Bronchial epithelial cell (primary cell): Measurements from ENCODE around the gene CIZ1. TPM values are rescaled to one million over a fixed set of nuclear protein-coding genes. Genes with fewer than 3 reads are reported as not detected.
"Not testable (repeated sequence)": the region's sequence is repeated elsewhere in the genome, so short reads cannot be mapped to it uniquely, and the experiment has no call there.

Experiments used
- DNase-seq: peaks from one replicate; pipeline ENCODE4 v3.0.0-alpha.2; 2010; ENCODE audit warnings: low read depth
- FAIRE-seq: peaks from 2 replicates; lab custom pipeline; 2011; peaks lifted over from hg19 to GRCh38; lab: Jason Lieb, UNC
- H3K27me3 ChIP-seq: 2 replicates; pipeline ENCODE4 v1.5.1; 2011; ENCODE audit warnings: low read length; ENCODE audit not compliant: control insufficient read depth, insufficient read depth
- H3K36me3 ChIP-seq: 2 replicates; pipeline ENCODE4 v1.5.1; 2011; ENCODE audit warnings: low read length; ENCODE audit not compliant: control insufficient read depth, insufficient read depth
- H3K4me3 ChIP-seq: 2 replicates; pipeline ENCODE4 v1.5.1; 2011; ENCODE audit warnings: mild to moderate bottlenecking, low read depth, low read length, control low read depth
- CTCF ChIP-seq: IDR thresholded peaks from 2 replicates; pipeline ENCODE4 v1.5.1; 2011; ENCODE audit warnings: mild to moderate bottlenecking, moderate library complexity, low read length, control low read depth, inconsistent platforms; ENCODE audit not compliant: insufficient read depth, severe bottlenecking
- total RNA-seq: library from RNA; depleted of rRNA; stranded (reverse); fragments of >200 nt; gene quantifications from 2 replicates; pipeline ENCODE4 v1.2.1, GENCODE V29; 2014

Gene CIZ1
- total RNA-seq, 1 donor from 2014 or later = 15.0 TPM

- TF ChIP-seq CTCF = no peak
- FAIRE-seq = no peak
Observed at GRCh38 chr9:128185979-128186965, 5.1 kb downstream of the CIZ1 start.

DNA sequence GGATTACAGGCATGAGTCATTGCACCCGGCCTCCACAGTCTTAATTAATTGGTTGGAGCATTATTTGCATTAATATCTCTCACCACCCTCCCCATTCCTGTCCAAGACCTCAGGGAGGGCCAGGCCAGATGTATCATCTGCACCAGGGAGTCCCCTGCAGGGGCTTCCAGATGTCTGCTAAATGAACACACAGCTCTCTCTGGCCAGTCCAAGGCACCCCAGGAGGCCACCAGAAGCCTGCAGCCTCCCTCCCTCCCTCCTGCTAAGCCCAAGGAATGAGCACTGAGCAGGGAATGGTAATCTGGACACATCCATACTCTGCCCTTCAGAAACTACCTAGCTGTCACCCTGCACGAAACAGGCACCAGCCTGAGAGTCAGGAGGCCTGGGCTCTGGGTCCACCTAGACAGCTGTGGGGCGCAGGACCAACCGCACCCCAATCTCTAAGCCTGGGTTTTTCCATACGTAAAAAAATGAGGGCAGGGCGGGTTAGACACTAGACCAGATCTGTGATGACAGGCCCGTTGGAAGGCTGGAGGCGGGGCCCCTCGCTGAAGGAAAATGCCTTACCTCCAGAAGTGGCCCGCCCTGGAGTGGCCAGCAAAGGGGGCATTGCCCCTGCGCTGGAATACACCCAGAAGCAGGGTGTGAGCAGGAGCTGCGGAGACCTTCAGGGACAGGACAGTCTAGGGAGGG lies 8.3 kb downstream of the CIZ1 start:
- no peak for TF ChIP-seq CTCF
- FAIRE-seq = no peak
- DNase-seq = no peak

More at GRCh38 chr9:128185979-128186965, 5.1 kb downstream of the CIZ1 start:
- Histone ChIP-seq H3K36me3 (peaks cover 20% of the 10 kb centered on the region), H3K4me3 (no peak overlapping the region), H3K27me3 (no peaks in the 10 kb centered on the region)
- no peak for DNase-seq

DNA sequence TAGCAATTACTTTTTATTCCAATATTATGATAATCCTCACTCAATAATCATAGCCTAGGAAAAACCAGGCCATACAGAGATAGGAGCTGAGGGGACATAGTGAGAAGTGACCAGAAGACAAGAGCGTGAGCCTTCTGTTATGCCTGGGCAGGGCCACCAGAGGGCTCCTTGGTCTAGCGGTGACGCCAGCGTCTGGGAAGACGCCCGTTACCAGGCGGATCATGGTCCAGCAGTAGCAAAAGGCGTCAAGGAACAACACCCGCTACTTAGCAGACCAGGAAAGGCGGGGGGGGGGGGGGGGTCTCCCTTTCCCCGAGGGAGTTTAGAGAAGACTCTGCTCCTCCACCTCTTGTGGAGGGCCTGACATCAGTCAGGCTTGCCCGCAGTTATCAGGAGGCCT lies 9.9 kb downstream of the CIZ1 start:
- H3K4me3 ChIP-seq, H3K27me3 ChIP-seq, DNase-seq, FAIRE-seq: not testable (repeated sequence)
- peak; percentile 40 for TF ChIP-seq CTCF
- peaks cover 33% of the 10 kb centered on the region for H3K36me3 ChIP-seq

More for the DNA sequence above, 8.3 kb downstream of the CIZ1 start:
- Histone ChIP-seq H3K4me3 (no peak overlapping the region), H3K36me3 (peaks cover 30% of the 10 kb centered on the region), H3K27me3 (no peaks in the 10 kb centered on the region)

DNA sequence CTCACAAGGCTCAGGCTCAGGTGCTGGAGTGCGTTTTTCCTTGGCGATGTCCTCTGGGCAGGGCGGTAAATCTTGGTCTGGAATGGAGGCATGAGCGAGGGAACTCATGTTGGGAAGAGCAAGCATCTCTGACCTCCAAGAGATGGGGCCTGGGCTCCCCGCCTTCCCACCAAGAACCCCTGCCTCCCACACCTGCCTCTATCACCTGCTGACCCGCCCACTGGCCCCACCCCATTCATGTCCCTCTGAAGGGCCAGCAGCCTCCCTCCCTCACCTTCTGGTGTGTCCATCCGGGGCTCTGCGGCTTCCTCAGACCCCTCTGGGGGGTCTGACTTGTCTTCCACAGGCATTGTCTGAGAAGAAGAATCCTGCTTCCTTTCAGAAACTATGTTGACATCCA lies 10.9 kb downstream of the CIZ1 start:
- peaks cover 34% of the 10 kb centered on the region for H3K36me3 ChIP-seq
- FAIRE-seq = no peak

DNA sequence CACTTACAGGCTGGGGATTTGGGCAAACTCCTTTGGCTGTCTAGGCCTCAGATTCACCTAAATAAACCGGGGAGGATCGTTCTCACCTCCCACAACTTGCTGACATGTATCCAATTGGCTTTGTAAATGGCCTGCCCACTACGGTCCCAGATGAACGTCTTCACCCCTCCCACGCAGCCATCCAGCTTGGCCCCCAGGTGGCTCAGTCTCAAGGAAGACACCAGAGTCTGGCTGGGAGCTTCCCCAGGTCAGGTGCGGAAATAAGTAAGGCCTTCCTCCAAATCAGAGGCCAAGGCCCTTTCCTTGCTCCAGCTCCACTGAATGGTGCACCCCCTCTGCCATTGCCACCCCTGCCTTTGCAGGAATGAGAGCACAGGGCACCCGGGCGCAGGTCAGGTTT lies 11.4 kb downstream of the CIZ1 start:
- DNase-seq = no peak
- H3K36me3 ChIP-seq = peaks cover 33% of the 10 kb centered on the region
- no peak for TF ChIP-seq CTCF
- no peak for FAIRE-seq
- no peaks in the 10 kb centered on the region for H3K27me3 ChIP-seq
- H3K4me3 ChIP-seq = no peak overlapping the region

More for the DNA sequence above, 10.9 kb downstream of the CIZ1 start:
- no peak overlapping the region for H3K4me3 ChIP-seq
- H3K27me3 ChIP-seq = no peaks in the 10 kb centered on the region
- no peak for TF ChIP-seq CTCF
- no peak for DNase-seq
